NCI-H128 (cell line): Measurements from ENCODE around the gene ATF1.
"Not testable (repeated sequence)": the region's sequence is repeated elsewhere in the genome, so short reads cannot be mapped to it uniquely, and the experiment has no call there.

ENCODE experiments used
- DNase-seq: peaks from one replicate; lab custom pipeline; 2025; ENCODE audit not compliant: unreplicated experiment; lab: John Stamatoyannopoulos, UW

ATF1 gene

GRCh38 chr12:50790081-50790480, 26.2 kb downstream of the ATF1 start:
- no peak for DNase-seq

- DNase-seq: no peak
These were observed 36.0 kb downstream of the ATF1 start for GRCh38 chr12:50799908-50800307.

DNA sequence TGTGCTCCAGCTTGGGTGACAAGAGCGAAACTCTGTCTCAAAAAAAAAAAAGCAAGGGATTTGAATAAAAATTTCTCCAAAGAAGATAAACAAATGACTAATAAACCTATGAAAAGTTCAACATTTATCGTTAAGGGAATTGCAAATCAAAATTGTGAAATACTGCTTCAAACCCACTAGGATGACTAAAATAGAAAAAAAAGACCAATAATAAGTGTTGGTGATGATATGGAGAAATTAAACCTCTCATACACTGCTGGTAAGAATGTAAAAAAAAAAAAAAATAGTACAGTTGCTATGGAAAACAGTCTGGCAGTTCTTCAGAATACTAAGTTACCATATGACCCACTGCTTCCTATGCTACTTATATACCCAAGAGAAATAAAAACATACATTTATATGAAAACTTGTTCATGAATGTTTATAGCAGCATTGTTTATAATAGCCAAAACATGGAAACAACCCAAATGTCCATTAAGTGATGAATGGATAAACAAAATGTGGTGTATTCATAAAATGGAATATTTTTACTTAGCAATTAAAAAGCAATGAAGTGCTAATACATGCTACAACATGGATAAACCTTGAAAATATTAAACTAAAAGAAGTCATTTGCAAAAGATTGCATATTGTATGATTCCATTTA, 39.5 kb downstream of the ATF1 start:
- DNase-seq: no peak

- no peak for DNase-seq
These were observed 42.3 kb downstream of the ATF1 start for GRCh38 chr12:50806176-50806575.

- DNase-seq: not testable (repeated sequence)
These were observed 45.2 kb downstream of the ATF1 start for GRCh38 chr12:50809131-50809530.

DNA sequence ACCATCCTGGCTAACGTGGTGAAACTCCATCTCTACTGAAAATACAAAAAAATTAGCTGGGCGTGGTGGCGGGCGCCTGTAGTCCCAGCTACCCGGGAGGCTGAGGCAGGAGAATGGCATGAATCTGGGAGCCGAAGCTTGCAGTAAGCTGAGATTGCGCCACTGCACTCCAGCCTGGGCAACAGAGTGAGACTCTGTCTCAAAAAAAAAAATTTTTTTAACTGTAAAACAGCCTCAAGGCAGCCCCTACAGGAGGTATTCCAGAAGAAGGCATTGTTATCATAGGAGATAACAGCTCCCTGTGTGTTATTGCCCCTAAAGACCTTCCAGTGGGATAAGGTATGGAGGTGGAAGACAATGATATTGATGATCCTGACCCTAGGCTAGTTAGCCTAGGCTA, 51.0 kb downstream of the ATF1 start:
- DNase-seq: not testable (repeated sequence)

DNA sequence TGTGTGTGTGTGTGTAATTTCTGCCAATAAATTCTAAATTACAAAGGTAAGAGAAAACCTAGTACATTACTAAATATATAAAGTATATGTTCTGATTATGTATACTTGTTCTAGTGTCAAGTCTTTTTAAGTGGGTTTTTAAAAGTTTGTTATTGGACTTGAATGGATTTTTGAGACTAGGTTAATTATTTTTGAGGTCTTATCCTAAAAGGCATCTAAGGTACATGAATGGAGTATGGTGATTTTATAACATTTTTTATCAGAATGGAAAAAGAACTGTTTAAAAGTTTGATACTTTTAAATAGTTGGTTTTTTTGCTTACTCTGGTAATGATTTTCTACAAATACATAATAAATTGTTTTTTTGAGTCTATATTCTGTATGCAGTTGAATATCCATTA, 56.3 kb downstream of the ATF1 start:
- DNase-seq: no peak

GRCh38 chr12:50822082-50822481, 58.2 kb downstream of the ATF1 start:
- no peak for DNase-seq

- DNase-seq: not testable (repeated sequence)
These were observed 59.8 kb downstream of the ATF1 start for GRCh38 chr12:50823724-50824123.

DNA sequence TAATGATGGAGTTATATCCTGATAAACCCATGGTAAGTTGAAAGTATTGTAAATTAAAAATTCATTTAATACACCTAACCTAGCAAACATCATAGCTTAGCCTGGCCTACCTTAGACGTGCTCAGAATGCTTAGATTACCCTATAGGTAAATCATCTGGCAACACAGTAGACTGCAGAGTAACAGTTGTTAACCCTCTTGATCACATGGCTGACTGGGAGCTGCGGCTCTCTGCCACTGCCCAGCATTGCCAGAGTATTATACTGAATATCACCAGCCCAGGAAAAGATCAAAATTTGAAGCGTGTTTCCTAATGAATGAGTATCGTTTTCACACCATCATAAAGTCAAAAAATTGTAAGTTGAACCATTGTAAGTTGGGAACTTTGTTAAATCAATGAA, 61.0 kb downstream of the ATF1 start:
- DNase-seq: no peak

- peak; percentile 11 for DNase-seq
These were observed 61.5 kb downstream of the ATF1 start for GRCh38 chr12:50825372-50825838.

DNA sequence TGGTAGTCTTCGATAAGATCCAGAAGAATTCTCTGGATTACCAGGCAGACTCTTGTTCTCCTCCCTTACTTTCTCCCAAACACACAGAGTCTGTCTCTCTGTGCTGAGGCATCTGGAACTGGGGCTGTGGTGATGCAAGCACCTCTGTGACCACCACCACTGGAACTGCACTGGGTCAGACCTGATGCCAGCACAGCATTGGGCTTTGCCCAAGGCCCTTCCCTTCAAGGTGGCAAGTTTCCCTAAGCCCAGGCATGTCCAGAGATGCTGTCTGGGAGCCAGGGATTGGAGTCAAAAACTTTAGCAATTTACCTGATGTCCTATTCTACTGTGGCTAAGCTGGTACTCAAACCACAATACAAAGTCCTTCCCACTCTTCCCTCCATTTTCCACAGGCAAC, 64.2 kb downstream of the ATF1 start:
- no peak for DNase-seq

- no peak for DNase-seq
These were observed 65.0 kb downstream of the ATF1 start for GRCh38 chr12:50828886-50829285.

DNA sequence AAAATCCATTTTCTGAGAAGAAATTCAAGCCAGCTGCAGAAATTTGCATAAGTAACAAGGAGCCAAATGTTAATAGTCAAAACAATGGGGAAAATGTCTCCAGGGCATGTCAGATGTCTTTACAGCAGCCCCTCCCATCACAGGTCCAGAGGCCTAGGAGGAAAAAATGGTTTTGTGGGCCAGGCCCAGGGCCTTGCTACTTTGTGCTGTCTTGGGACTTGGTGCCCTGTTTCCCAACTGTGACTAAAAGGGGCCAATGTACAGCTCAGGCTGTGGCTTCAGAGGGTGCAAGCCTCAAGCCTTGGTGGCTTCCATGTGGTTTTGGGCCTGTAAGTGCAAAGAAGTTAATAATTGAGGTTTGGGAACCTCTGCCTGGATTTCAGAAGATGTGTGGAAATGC, 69.9 kb downstream of the ATF1 start:
- DNase-seq: not testable (repeated sequence)

DNA sequence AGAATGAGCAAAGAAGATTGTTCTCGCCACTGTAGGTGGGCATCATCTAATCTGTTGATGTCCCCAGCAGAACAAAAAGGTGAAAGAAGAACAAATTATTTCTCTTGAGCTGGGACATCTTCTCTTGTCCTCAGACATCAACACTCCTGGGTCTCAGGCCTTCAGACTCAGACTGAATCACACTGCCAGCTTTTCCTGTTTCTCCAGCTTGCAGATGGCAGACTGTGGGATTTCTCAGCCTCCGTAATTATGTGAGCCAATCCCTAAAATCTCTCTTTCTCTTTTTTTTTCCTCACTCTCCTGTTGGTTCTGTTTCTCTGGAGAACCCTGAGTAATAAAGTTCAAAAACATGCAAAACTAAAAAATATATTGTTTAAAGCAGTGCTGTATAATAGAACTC, 75.1 kb downstream of the ATF1 start:
- no peak for DNase-seq

DNA sequence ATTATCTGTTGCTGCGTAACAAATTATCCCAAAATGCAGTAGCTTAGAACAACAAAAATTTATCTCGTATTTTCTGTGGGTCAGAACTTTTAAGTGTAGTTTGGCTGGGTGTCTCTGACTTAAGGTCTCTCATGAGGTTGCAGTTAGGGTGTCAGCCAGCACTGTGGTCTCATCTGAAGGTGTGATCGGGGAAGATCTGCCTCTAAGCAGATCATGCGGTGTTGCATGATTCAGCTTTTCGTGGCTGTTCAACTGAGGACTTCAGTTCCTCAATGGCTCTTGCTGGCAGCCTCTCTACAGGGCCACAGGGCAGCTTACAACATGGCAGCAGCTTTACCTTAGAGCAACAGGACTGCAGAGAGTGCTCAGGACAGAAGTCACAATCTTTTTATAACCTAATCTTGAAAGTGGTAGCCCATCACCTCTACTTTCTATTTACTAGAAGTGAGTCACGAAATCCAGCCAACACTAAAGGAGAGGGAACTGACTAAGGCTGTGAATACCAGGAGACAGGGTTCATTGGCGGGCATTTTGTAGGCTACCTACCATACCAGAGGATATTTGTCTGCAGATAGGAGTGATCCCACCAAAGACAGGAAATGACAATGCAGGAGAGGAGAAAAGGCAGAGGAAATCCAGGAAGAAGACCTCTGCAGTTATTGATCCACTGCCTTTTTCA, 77.0 kb downstream of the ATF1 start:
- no peak for DNase-seq

GRCh38 chr12:50841716-50842531, 78.0 kb downstream of the ATF1 start:
- no peak for DNase-seq

GRCh38 chr12:50842637-50843493, 79.0 kb downstream of the ATF1 start, which contains the start of gene TMPRSS12:
TSS of gene TMPRSS12 (plus strand) at chr12:50842926. CDS start at chr12:50842965, 39 bp downstream.
- DNase-seq: no peak

DNA sequence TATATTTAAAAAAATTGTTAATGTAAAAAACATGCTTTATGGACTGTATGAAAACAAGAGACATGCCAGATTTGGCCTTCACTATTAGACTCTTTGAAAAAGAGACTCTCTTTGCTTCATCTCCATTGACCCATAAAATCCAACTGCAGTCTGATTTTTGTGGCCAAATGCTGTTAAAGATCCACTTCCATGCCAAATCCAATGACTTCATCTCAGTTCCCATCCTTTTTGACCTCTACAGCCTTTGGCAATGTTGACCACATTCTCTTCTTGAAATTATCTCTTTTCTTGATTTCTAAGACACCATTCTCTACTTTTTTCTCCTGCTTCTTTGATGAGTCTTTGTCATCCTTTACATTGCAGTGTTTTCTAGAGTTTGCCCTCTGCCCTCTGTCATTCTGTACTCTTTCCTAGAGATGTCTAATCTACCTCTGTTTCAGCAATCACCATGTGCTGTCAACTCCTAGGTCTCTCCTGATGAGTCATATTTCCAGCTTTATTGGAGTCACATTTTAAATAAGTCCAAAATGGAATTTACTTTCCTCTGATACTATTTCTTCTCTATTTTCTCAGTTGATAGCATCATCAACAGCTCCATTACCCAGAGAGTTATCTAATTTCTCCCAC, 81.2 kb downstream of the ATF1 start:
- DNase-seq: no peak

GRCh38 chr12:50848963-50849362, 85.1 kb downstream of the ATF1 start:
- no peak for DNase-seq
